Esophagus muscularis mucosa (tissue), 3 donors: ENCODE results near the gene GLIS1.

Experiments
- CTCF ChIP-seq, 3 experiments: fragments of 200-600 bp in 2 of 3; fragments of 450-650 bp in 1 of 3; sonication (generic) in 2 of 3; IDR thresholded peaks; one replicate each; pipeline ENCODE4 v1.5.1; 2017 to 2019; ENCODE audit warnings: antibody characterized with exemption in 3 of 3, mild to moderate bottlenecking in 2 of 3, moderate library complexity in 1 of 3
- POLR2A ChIP-seq: fragments of 450-650 bp; IDR thresholded peaks from one replicate; pipeline ENCODE4 v1.6.1; 2017; ENCODE audit warnings: antibody characterized with exemption, moderate library complexity, mild to moderate bottlenecking, low read depth
- POLR2AphosphoS5 ChIP-seq, 2 donors: sonication (generic); formaldehyde crosslinking; IDR thresholded peaks; one replicate each; pipeline ENCODE4 v1.6.1; 2017; ENCODE audit warnings: antibody characterized with exemption in 2 of 2

- no peak for TF ChIP-seq CTCF (IDR thresholded peaks at IDR 0.05)
- no peak for TF ChIP-seq POLR2AphosphoS5 (IDR thresholded peaks at IDR 0.05)
- TF ChIP-seq POLR2A = no peak
These were observed 47.6 kb downstream of the GLIS1 start for GRCh38 chr1:53691326-53691725.
